Daoy (cell line): ENCODE results near the gene DNHD1. TPM values are rescaled to one million over a fixed set of nuclear protein-coding genes. Genes with fewer than 3 reads are reported as not detected.

Experiments used
- DNase-seq: peaks from one replicate; pipeline ENCODE4 v3.0.0-alpha.2; 2015; ENCODE audit warnings: low read depth
- total RNA-seq: library from RNA; depleted of rRNA; stranded (reverse); fragments of >200 nt; shearing (Covaris generic); gene quantifications from 2 replicates; pipeline ENCODE4 v1.2.3, GENCODE V29; 2014; rRNA removed

DNHD1 gene
- total RNA-seq, 1 experiment from 2014 or later = 4.2 TPM

GRCh38 chr11:6611092-6611962 is 114.2 kb downstream of the DNHD1 start:
- peak; percentile 18 for DNase-seq

- DNase-seq = no peak
Measured at GRCh38 chr11:6611963-6612212, 114.8 kb downstream of the DNHD1 start.

GRCh38 chr11:6612213-6613041 is 115.3 kb downstream of the DNHD1 start, which contains the start of gene TAF10:
Gene TAF10 (minus strand): TSS chr11:6612216. CDS start chr11:6612189, 27 bp downstream.
- DNase-seq = peak; percentile 97

- DNase-seq = no peak
Measured at GRCh38 chr11:6613496-6613895, 116.4 kb downstream of the DNHD1 start.

GRCh38 chr11:6614446-6614845 is 117.4 kb downstream of the DNHD1 start:
- no peak for DNase-seq

GRCh38 chr11:6615046-6615445 is 118.0 kb downstream of the DNHD1 start:
- DNase-seq = no peak

- no peak for DNase-seq
Measured at GRCh38 chr11:6615882-6616585, 119.0 kb downstream of the DNHD1 start.

- no peak for DNase-seq
Measured at GRCh38 chr11:6616596-6617250, 119.6 kb downstream of the DNHD1 start.

GRCh38 chr11:6617315-6617781 is 120.3 kb downstream of the DNHD1 start:
- no peak for DNase-seq

GRCh38 chr11:6618117-6619003 is 121.3 kb downstream of the DNHD1 start:
- peak; percentile 41 for DNase-seq

GRCh38 chr11:6619004-6619745 is 122.1 kb downstream of the DNHD1 start, which contains the start of gene TPP1:
Gene TPP1 (minus strand): TSS chr11:6619422. CDS start chr11:6619400, 22 bp downstream.
- DNase-seq = peak; percentile 92

GRCh38 chr11:6620636-6621035 is 123.6 kb downstream of the DNHD1 start:
- no peak for DNase-seq

Other genes starting within 250 kb of the DNHD1 start
- gene CCKBR, start 237.4 kb upstream of the DNHD1 start, total RNA-seq = not detected in 2 replicates
- 173 and 189 TPM in 2 replicates for gene CAVIN3, start 176.8 kb upstream of the DNHD1 start, total RNA-seq
- gene SMPD1, start 106.8 kb upstream of the DNHD1 start, total RNA-seq = 7.5 and 10.9 TPM in 2 replicates
- 6.2 and 6.7 TPM in 2 replicates for gene APBB1, start 78.2 kb upstream of the DNHD1 start, total RNA-seq
- 0.06 TPM in 1 of 2 replicates, not detected in the other for gene HPX, start 56.3 kb upstream of the DNHD1 start, total RNA-seq
- gene TRIM3, start 23.3 kb upstream of the DNHD1 start, total RNA-seq = 9.4 and 16.4 TPM in 2 replicates
- gene ARFIP2, start 15.9 kb upstream of the DNHD1 start, total RNA-seq = 42.5 and 58.7 TPM in 2 replicates
- gene TIMM10B, start 15.8 kb upstream of the DNHD1 start, total RNA-seq = 24.7 and 43.4 TPM in 2 replicates
- gene RRP8, start 106.3 kb downstream of the DNHD1 start, total RNA-seq = 17.4 and 17.9 TPM in 2 replicates
- 120 and 140 TPM in 2 replicates for gene ILK, start 106.5 kb downstream of the DNHD1 start, total RNA-seq
- gene TAF10, start 114.9 kb downstream of the DNHD1 start, total RNA-seq = 53.0 and 57.0 TPM in 2 replicates
- 2.5 and 14.9 TPM in 2 replicates for gene TPP1, start 122.1 kb downstream of the DNHD1 start, total RNA-seq
- 0.74 and 1.3 TPM in 2 replicates for gene DCHS1, start 158.5 kb downstream of the DNHD1 start, total RNA-seq
- 95.5 and 120 TPM in 2 replicates for gene MRPL17, start 186.1 kb downstream of the DNHD1 start, total RNA-seq